Activated T-cell treated with anti-CD3 and anti-CD28 coated beads, Interleukin-2, amount 50 U/mL, for 24 hours (primary cell): ENCODE data around the gene REPS1.
"Not testable (repeated sequence)": the region's sequence is repeated elsewhere in the genome, so short reads cannot be mapped to it uniquely, and the experiment has no call there.

Experiments used
- DNase-seq: peaks from one replicate; pipeline ENCODE4 v3.0.0-alpha.2; 2020
- H3K27ac Mint-ChIP-seq: 2 replicates; pipeline ENCODE4 v1.8.0; 2020; ENCODE audit warnings: mild to moderate bottlenecking, mixed read lengths
- H3K27me3 Mint-ChIP-seq: 2 replicates; pipeline ENCODE4 v1.8.0; 2020; ENCODE audit warnings: mixed read lengths
- H3K36me3 Mint-ChIP-seq: 2 replicates; pipeline ENCODE4 v1.8.0; 2020; ENCODE audit warnings: low read depth, mixed read lengths
- H3K4me1 Mint-ChIP-seq: 2 replicates; pipeline ENCODE4 v1.8.0; 2020; ENCODE audit warnings: low read depth, mixed read lengths
- H3K4me3 Mint-ChIP-seq: 2 replicates; pipeline ENCODE4 v1.8.0; 2020; ENCODE audit warnings: mild to moderate bottlenecking, moderate library complexity, mixed read lengths
- H3K9me3 Mint-ChIP-seq: 2 replicates; pipeline ENCODE4 v1.8.0; 2020; ENCODE audit warnings: mixed read lengths

The REPS1 gene

GRCh38 chr6:138948004-138948403 lies 40.0 kb downstream of the REPS1 start:
- peak overlapping the region; percentile 78 for H3K27ac Mint-ChIP-seq
- no peaks in the 10 kb centered on the region for H3K27me3 Mint-ChIP-seq
- no peak for DNase-seq
- H3K9me3 Mint-ChIP-seq: no peaks in the 10 kb centered on the region
- peaks cover 48% of the 10 kb centered on the region for H3K36me3 Mint-ChIP-seq
- peaks cover 65% of the 10 kb centered on the region for H3K4me1 Mint-ChIP-seq
- H3K4me3 Mint-ChIP-seq: no peak overlapping the region

GRCh38 chr6:138945354-138945753 lies 42.7 kb downstream of the REPS1 start:
- peaks cover 54% of the 10 kb centered on the region for H3K4me1 Mint-ChIP-seq
- H3K36me3 Mint-ChIP-seq: peaks cover 73% of the 10 kb centered on the region
- no peak for DNase-seq
- H3K9me3 Mint-ChIP-seq: no peaks in the 10 kb centered on the region
- no peak overlapping the region for H3K27ac Mint-ChIP-seq
- H3K4me3 Mint-ChIP-seq: no peak overlapping the region
- H3K27me3 Mint-ChIP-seq: no peaks in the 10 kb centered on the region

GRCh38 chr6:138944412-138944811 lies 43.6 kb downstream of the REPS1 start:
- H3K4me3 Mint-ChIP-seq: no peak overlapping the region
- no peaks in the 10 kb centered on the region for H3K27me3 Mint-ChIP-seq
- H3K4me1 Mint-ChIP-seq: peaks cover 49% of the 10 kb centered on the region

GRCh38 chr6:138943089-138943625 lies 44.9 kb downstream of the REPS1 start:
- H3K27me3 Mint-ChIP-seq: no peaks in the 10 kb centered on the region
- peaks cover 92% of the 10 kb centered on the region for H3K36me3 Mint-ChIP-seq
- no peak overlapping the region for H3K4me3 Mint-ChIP-seq
- H3K27ac Mint-ChIP-seq: no peak overlapping the region
- DNase-seq: no peak
- H3K9me3 Mint-ChIP-seq: no peaks in the 10 kb centered on the region
- H3K4me1 Mint-ChIP-seq: peaks cover 38% of the 10 kb centered on the region

More at GRCh38 chr6:138944412-138944811, 43.6 kb downstream of the REPS1 start:
- H3K36me3 Mint-ChIP-seq: peaks cover 82% of the 10 kb centered on the region
- no peak for DNase-seq
- peak overlapping the region; percentile 47 for H3K27ac Mint-ChIP-seq
- H3K9me3 Mint-ChIP-seq: no peaks in the 10 kb centered on the region

GRCh38 chr6:138936873-138937272 lies 51.2 kb downstream of the REPS1 start:
- Mint-ChIP-seq H3K36me3 (peaks cover 83% of the 10 kb centered on the region), H3K4me1 (peaks cover 10% of the 10 kb centered on the region)
- not testable (repeated sequence) for H3K27ac Mint-ChIP-seq, H3K9me3 Mint-ChIP-seq, DNase-seq, H3K4me3 Mint-ChIP-seq, H3K27me3 Mint-ChIP-seq

GRCh38 chr6:138931660-138932059 lies 56.4 kb downstream of the REPS1 start:
- H3K27ac Mint-ChIP-seq: no peak overlapping the region
- H3K27me3 Mint-ChIP-seq: no peaks in the 10 kb centered on the region
- peaks cover under 1% of the 10 kb centered on the region for H3K9me3 Mint-ChIP-seq
- H3K36me3 Mint-ChIP-seq: peaks cover 77% of the 10 kb centered on the region
- H3K4me1 Mint-ChIP-seq: peaks cover 13% of the 10 kb centered on the region
- no peak for DNase-seq
- H3K4me3 Mint-ChIP-seq: no peak overlapping the region

GRCh38 chr6:138926579-138926978 lies 61.5 kb downstream of the REPS1 start:
- Mint-ChIP-seq H3K27me3 (no peaks in the 10 kb centered on the region), H3K27ac (no peak overlapping the region), H3K36me3 (peaks cover 78% of the 10 kb centered on the region), H3K4me1 (peaks cover 3% of the 10 kb centered on the region), H3K9me3 (no peaks in the 10 kb centered on the region), H3K4me3 (no peak overlapping the region)
- DNase-seq: no peak

- H3K27ac Mint-ChIP-seq: no peak overlapping the region
- DNase-seq: no peak
- H3K4me3 Mint-ChIP-seq: no peak overlapping the region
- H3K4me1 Mint-ChIP-seq: peaks cover 3% of the 10 kb centered on the region
- H3K27me3 Mint-ChIP-seq: no peaks in the 10 kb centered on the region
- H3K36me3 Mint-ChIP-seq: peaks cover 75% of the 10 kb centered on the region
- no peaks in the 10 kb centered on the region for H3K9me3 Mint-ChIP-seq
These were observed 62.2 kb downstream of the REPS1 start for GRCh38 chr6:138925806-138926205.

- DNase-seq: no peak
- Mint-ChIP-seq H3K4me1 (peaks cover 3% of the 10 kb centered on the region), H3K36me3 (peaks cover 76% of the 10 kb centered on the region), H3K4me3 (no peak overlapping the region), H3K9me3 (no peaks in the 10 kb centered on the region), H3K27ac (no peak overlapping the region), H3K27me3 (no peaks in the 10 kb centered on the region)
These were observed 64.5 kb downstream of the REPS1 start for GRCh38 chr6:138923561-138923960.

GRCh38 chr6:138920906-138921305 lies 67.1 kb downstream of the REPS1 start:
- no peak overlapping the region for H3K4me3 Mint-ChIP-seq
- no peaks in the 10 kb centered on the region for H3K27me3 Mint-ChIP-seq
- no peaks in the 10 kb centered on the region for H3K9me3 Mint-ChIP-seq
- peaks cover 3% of the 10 kb centered on the region for H3K4me1 Mint-ChIP-seq
- no peak for DNase-seq
- no peak overlapping the region for H3K27ac Mint-ChIP-seq
- peaks cover 69% of the 10 kb centered on the region for H3K36me3 Mint-ChIP-seq

GRCh38 chr6:138914701-138915100 lies 73.4 kb downstream of the REPS1 start:
- H3K9me3 Mint-ChIP-seq: no peaks in the 10 kb centered on the region
- DNase-seq: no peak
- H3K4me1 Mint-ChIP-seq: no peaks in the 10 kb centered on the region
- no peak overlapping the region for H3K4me3 Mint-ChIP-seq
- H3K27ac Mint-ChIP-seq: no peak overlapping the region
- peaks cover 82% of the 10 kb centered on the region for H3K36me3 Mint-ChIP-seq
- H3K27me3 Mint-ChIP-seq: no peaks in the 10 kb centered on the region

- Mint-ChIP-seq H3K27me3 (no peaks in the 10 kb centered on the region), H3K4me1 (no peaks in the 10 kb centered on the region), H3K9me3 (no peaks in the 10 kb centered on the region), H3K36me3 (peaks cover 89% of the 10 kb centered on the region), H3K4me3 (no peak overlapping the region), H3K27ac (no peak overlapping the region)
- no peak for DNase-seq
These were observed 75.7 kb downstream of the REPS1 start for GRCh38 chr6:138912308-138912707.

- H3K27me3 Mint-ChIP-seq: no peaks in the 10 kb centered on the region
- H3K4me3 Mint-ChIP-seq: no peak overlapping the region
- no peaks in the 10 kb centered on the region for H3K9me3 Mint-ChIP-seq
- no peak for DNase-seq
- H3K36me3 Mint-ChIP-seq: peaks cover 87% of the 10 kb centered on the region
- no peak overlapping the region for H3K27ac Mint-ChIP-seq
- H3K4me1 Mint-ChIP-seq: no peaks in the 10 kb centered on the region
These were observed 78.1 kb downstream of the REPS1 start for GRCh38 chr6:138909975-138910374.

- Mint-ChIP-seq H3K27ac (no peak overlapping the region), H3K9me3 (no peaks in the 10 kb centered on the region), H3K4me3 (no peak overlapping the region), H3K27me3 (no peaks in the 10 kb centered on the region), H3K36me3 (peaks cover 87% of the 10 kb centered on the region), H3K4me1 (no peaks in the 10 kb centered on the region)
- DNase-seq: no peak
These were observed 78.5 kb downstream of the REPS1 start for GRCh38 chr6:138909511-138909910.

GRCh38 chr6:138907167-138907566 lies 80.9 kb downstream of the REPS1 start:
- Mint-ChIP-seq H3K27ac (no peak overlapping the region), H3K36me3 (peaks cover 86% of the 10 kb centered on the region), H3K9me3 (no peaks in the 10 kb centered on the region), H3K27me3 (no peaks in the 10 kb centered on the region), H3K4me3 (no peak overlapping the region), H3K4me1 (no peaks in the 10 kb centered on the region)
- no peak for DNase-seq

GRCh38 chr6:138897031-138897430 lies 91.0 kb downstream of the REPS1 start:
- Mint-ChIP-seq H3K4me1 (peaks cover 3% of the 10 kb centered on the region), H3K4me3 (no peak overlapping the region), H3K27me3 (no peaks in the 10 kb centered on the region), H3K9me3 (no peaks in the 10 kb centered on the region), H3K27ac (no peak overlapping the region), H3K36me3 (peaks cover 51% of the 10 kb centered on the region)
- no peak for DNase-seq
